ENCODE data around the gene TOP2B.

- TF ChIP-seq CTCF (IDR thresholded peaks at IDR 0.05; ENCODE audit: low read depth, low read length) (no peak), EZH2phosphoT487 (IDR thresholded peaks at IDR 0.05; ENCODE audit: low read depth) (no peak)
Measured at GRCh38 chr3:25587094-25587493, 77.6 kb downstream of the TOP2B start.
